HepG2 (cell line): Measurements from ENCODE around the gene ARVCF. TPM values are rescaled to one million over a fixed set of nuclear protein-coding genes. Genes with fewer than 3 reads are reported as not detected.

ENCODE experiments used
- CHD4 ChIP-seq: fragments of 200-600 bp; sonication (generic); IDR thresholded peaks from 2 replicates; pipeline ENCODE4 v1.7.0; 2017; ENCODE audit warnings: mild to moderate bottlenecking, low read length, borderline replicate concordance
- FOXK1 ChIP-seq: sonication (generic); formaldehyde crosslinking; IDR thresholded peaks from 2 replicates; pipeline ENCODE4 v1.4.0; 2020; ENCODE audit warnings: low read depth, missing genetic modification reagents, borderline replicate concordance
- HDAC6 ChIP-seq: fragments of 200-600 bp; sonication (generic); IDR thresholded peaks from 2 replicates; pipeline ENCODE4 v1.7.0; 2017; ENCODE audit warnings: mild to moderate bottlenecking, antibody characterized with exemption, low read length, low read depth
- HNRNPLL ChIP-seq: fragments of 200-400 bp; formaldehyde crosslinking; IDR thresholded peaks from 2 replicates; pipeline ENCODE4 v1.6.1; 2017; ENCODE audit warnings: mild to moderate bottlenecking, low read depth, low read length; ENCODE audit not compliant: poor library complexity, severe bottlenecking
- ISX ChIP-seq: sonication (generic); formaldehyde crosslinking; conservative IDR thresholded peaks from 2 replicates; pipeline ENCODE4 v1.5.0; 2020; ENCODE audit warnings: missing genetic modification reagents
- KDM2A ChIP-seq: sonication (generic); formaldehyde crosslinking; IDR thresholded peaks from 2 replicates; pipeline ENCODE4 v1.4.0; 2020; ENCODE audit warnings: low read depth, missing genetic modification reagents, borderline replicate concordance
- MEIS2 ChIP-seq: sonication (generic); formaldehyde crosslinking; IDR thresholded peaks from 2 replicates; pipeline ENCODE4 v1.9.0; 2021; ENCODE audit warnings: mild to moderate bottlenecking, missing genetic modification reagents
- NCOR1 ChIP-seq: fragments of 200-600 bp; sonication (generic); IDR thresholded peaks from 2 replicates; pipeline ENCODE4 v1.7.0; 2017; ENCODE audit warnings: antibody characterized with exemption, low read length, borderline replicate concordance
- NFKBIZ ChIP-seq: IDR thresholded peaks from 2 replicates; pipeline ENCODE4 v1.6.1; 2018; ENCODE audit warnings: missing genetic modification reagents, missing compliant biosample characterization
- NR3C1 ChIP-seq: sonication (generic); formaldehyde crosslinking; IDR thresholded peaks from 2 replicates; pipeline ENCODE4 v1.4.0; 2020; ENCODE audit warnings: missing genetic modification reagents
- PAXIP1 ChIP-seq: sonication (generic); formaldehyde crosslinking; conservative IDR thresholded peaks from 2 replicates; pipeline ENCODE4 v1.4.0; 2020; ENCODE audit warnings: mild to moderate bottlenecking, missing genetic modification reagents, moderate library complexity
- SALL2 ChIP-seq: sonication (generic); formaldehyde crosslinking; IDR thresholded peaks from 2 replicates; pipeline ENCODE4 v1.8.1; 2023; ENCODE audit warnings: mild to moderate bottlenecking, missing genetic modification reagents, inconsistent platforms
- TBX2 ChIP-seq: sonication (generic); formaldehyde crosslinking; IDR thresholded peaks from 2 replicates; pipeline ENCODE4 v1.5.0; 2020; ENCODE audit warnings: missing genetic modification reagents, mild to moderate bottlenecking, borderline replicate concordance
- U2AF1 ChIP-seq: fragments of 200-400 bp; formaldehyde crosslinking; optimal IDR thresholded peaks from 2 replicates; pipeline ENCODE3; 2017; ENCODE audit warnings: mild to moderate bottlenecking, low read depth, low read length
- ZFP1 ChIP-seq: IDR thresholded peaks from 2 replicates; pipeline ENCODE4 v1.6.1; 2016
- ZNF10 ChIP-seq: sonication (generic); formaldehyde crosslinking; IDR thresholded peaks from 2 replicates; pipeline ENCODE4 v1.4.0; 2020; ENCODE audit warnings: mild to moderate bottlenecking, low read depth, missing genetic modification reagents, borderline replicate concordance
- ZNF256 ChIP-seq: sonication (generic); formaldehyde crosslinking; conservative IDR thresholded peaks from 2 replicates; pipeline ENCODE4 v1.4.0; 2020; ENCODE audit warnings: missing genetic modification reagents
- ZNF335 ChIP-seq: sonication (generic); formaldehyde crosslinking; IDR thresholded peaks from 2 replicates; pipeline ENCODE4 v1.4.0; 2020; ENCODE audit warnings: missing genetic modification reagents
- ZNF883 ChIP-seq: sonication (generic); formaldehyde crosslinking; IDR thresholded peaks from 2 replicates; pipeline ENCODE4 v1.5.1; 2020; ENCODE audit warnings: mild to moderate bottlenecking, missing genetic modification reagents; ENCODE audit errors: not compliant biosample characterization
- ZSCAN21 ChIP-seq: sonication (generic); formaldehyde crosslinking; IDR thresholded peaks from 2 replicates; pipeline ENCODE4 v1.8.0; 2022; ENCODE audit warnings: mild to moderate bottlenecking, missing genetic modification reagents, moderate library complexity, borderline replicate concordance
- ZSCAN22 ChIP-seq: sonication (generic); formaldehyde crosslinking; IDR thresholded peaks from 2 replicates; pipeline ENCODE4 v1.4.0; 2020; ENCODE audit warnings: mild to moderate bottlenecking, missing genetic modification reagents
- polyA plus RNA-seq, 8 experiments: library from polyadenylated mRNA; depleted of rRNA in 3 of 8; stranded (reverse) in 7 of 8; unstranded in 1 of 8; fragments of >200 nt; fragmentation: Illumina TruSeq in 4 of 8; extraction: Trizol in 4 of 8; gene quantifications; 2 replicates each; pipeline versions ENCODE4 v1.2.1 to v1.2.3, GENCODE V29; 2011 to 2016; ENCODE audit warnings: low read depth in 4 of 8, missing spikeins in 1 of 8, mixed read lengths in 1 of 8; ENCODE audit not compliant: insufficient read depth in 1 of 8
- total RNA-seq, 5 experiments: library from RNA; depleted of rRNA; stranded (reverse); fragments of >200 nt; fragmentation: Illumina TruSeq; extraction: Trizol; gene quantifications; 2 replicates each; pipeline ENCODE4 v1.2.3, GENCODE V29; 2016; ENCODE audit warnings: low read depth in 1 of 5
- TF ChIP-seq, protein P1 (sequence below): sonication (generic); formaldehyde crosslinking; IDR thresholded peaks from 2 replicates; pipeline ENCODE4 v1.5.0; 2020; ENCODE audit warnings: missing genetic modification reagents, mild to moderate bottlenecking, borderline replicate concordance
- TF ChIP-seq, protein P2 (sequence below): sonication (generic); formaldehyde crosslinking; IDR thresholded peaks from 2 replicates; pipeline ENCODE4 v1.4.0; 2020; ENCODE audit warnings: missing genetic modification reagents

Gene ARVCF
- total and polyA plus RNA-seq, 2 of the 13 experiments (the other 11 are each of a cell fraction or from before 2014, with no cell fraction given), result 16.4 to 17.7 TPM

DNA sequence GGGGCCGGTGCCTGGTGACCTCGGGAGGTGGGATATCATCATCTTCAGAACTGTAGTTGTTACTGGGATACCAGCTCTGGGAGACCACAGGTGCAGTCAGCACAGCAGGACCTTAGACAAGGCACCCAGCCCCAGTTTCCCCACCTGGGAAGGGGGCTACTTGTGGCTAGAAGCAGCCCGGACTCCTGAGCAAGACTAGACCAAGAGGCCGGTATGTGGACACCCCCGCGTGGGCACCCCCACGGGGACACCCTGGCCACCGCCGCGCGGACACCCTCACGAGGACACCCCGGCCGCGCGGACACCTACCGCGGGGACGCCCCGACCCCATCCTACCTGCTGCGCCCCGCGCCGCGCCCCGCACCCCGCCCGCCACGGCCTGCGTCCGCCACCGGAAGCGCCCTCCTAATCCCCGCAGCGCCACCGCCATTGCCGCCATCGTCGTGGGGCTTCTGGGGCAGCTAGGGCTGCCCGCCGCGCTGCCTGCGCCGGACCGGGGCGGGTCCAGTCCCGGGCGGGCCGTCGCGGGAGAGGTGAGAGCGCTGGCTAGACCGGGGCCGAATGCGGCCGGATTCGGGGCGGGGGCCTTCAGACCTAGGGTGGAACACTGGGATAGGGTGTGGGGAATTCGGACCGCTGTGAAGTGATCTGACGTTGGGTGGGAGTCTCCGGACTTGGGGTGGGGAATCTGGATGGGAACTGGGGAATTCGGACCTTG lies 75.1 kb downstream of the ARVCF start, which contains the start of the genes COMT and TXNRD2 (continued):
- TF ChIP-seq KDM2A (CRISPR knock-in tag) (no peak; the same call in none of the 2 replicates), HDAC6 (no peak), SALL2 (CRISPR knock-in tag) (no peak), FOXK1 (CRISPR knock-in tag) (no peak), ZSCAN22 (no peak), ZSCAN21 (CRISPR knock-in tag) (no peak), ZNF256 (no peak), MEIS2 (0 out of 2 replicates have a peak, but pooled peaks have one; percentile 23), NFKBIZ (no peak), NR3C1 (CRISPR knock-in tag) (no peak), TBX2 (CRISPR knock-in tag) (0 out of 2 replicates have a peak, but pooled peaks have one; percentile 14), CHD4 (no peak), ZNF335 (CRISPR knock-in tag) (peak; percentile 99), ISX (CRISPR knock-in tag) (no peak), ZNF10 (CRISPR knock-in tag) (no peak), ZFP1 (CRISPR knock-in tag) (no peak), NCOR1 (no peak; the same call in 1 of the 2 replicates), U2AF1 (no peak), PAXIP1 (CRISPR knock-in tag) (peak; percentile 23; the same call in 1 of the 2 replicates), ZNF883 (no peak), HNRNPLL (peak; percentile 71)
- TF ChIP-seq, protein P1, sequence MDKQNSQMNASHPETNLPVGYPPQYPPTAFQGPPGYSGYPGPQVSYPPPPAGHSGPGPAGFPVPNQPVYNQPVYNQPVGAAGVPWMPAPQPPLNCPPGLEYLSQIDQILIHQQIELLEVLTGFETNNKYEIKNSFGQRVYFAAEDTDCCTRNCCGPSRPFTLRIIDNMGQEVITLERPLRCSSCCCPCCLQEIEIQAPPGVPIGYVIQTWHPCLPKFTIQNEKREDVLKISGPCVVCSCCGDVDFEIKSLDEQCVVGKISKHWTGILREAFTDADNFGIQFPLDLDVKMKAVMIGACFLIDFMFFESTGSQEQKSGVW (CRISPR knock-in tag), result no peak
- TF ChIP-seq, protein P2, sequence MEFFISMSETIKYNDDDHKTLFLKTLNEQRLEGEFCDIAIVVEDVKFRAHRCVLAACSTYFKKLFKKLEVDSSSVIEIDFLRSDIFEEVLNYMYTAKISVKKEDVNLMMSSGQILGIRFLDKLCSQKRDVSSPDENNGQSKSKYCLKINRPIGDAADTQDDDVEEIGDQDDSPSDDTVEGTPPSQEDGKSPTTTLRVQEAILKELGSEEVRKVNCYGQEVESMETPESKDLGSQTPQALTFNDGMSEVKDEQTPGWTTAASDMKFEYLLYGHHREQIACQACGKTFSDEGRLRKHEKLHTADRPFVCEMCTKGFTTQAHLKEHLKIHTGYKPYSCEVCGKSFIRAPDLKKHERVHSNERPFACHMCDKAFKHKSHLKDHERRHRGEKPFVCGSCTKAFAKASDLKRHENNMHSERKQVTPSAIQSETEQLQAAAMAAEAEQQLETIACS (CRISPR knock-in tag), result no peak
